NCI-H774 (cell line): Measurements from ENCODE around the gene SLAMF7.
"Not testable (repeated sequence)": the region's sequence is repeated elsewhere in the genome, so short reads cannot be mapped to it uniquely, and the experiment has no call there.

Experiments used
- DNase-seq: peaks from one replicate; lab custom pipeline; 2025; lab: John Stamatoyannopoulos, UW

Gene SLAMF7

GRCh38 chr1:160739098-160739511 is at the start of gene SLAMF7:
TSS of gene SLAMF7 (plus strand) at chr1:160739247. CDS start at chr1:160739302, 55 bp downstream.
- DNase-seq: no peak

GRCh38 chr1:160692390-160692789 is 46.7 kb upstream of the SLAMF7 start:
- DNase-seq: not testable (repeated sequence)

- no peak for DNase-seq
These were observed 36.9 kb upstream of the SLAMF7 start for GRCh38 chr1:160702100-160702499.

- DNase-seq: no peak
These were observed 34.8 kb upstream of the SLAMF7 start for GRCh38 chr1:160704250-160704649.

GRCh38 chr1:160705212-160705621 is 33.8 kb upstream of the SLAMF7 start:
- DNase-seq: not testable (repeated sequence)

- no peak for DNase-seq
These were observed 33.3 kb upstream of the SLAMF7 start for GRCh38 chr1:160705742-160706141.

GRCh38 chr1:160706526-160707235 is 32.4 kb upstream of the SLAMF7 start:
- DNase-seq: no peak

- DNase-seq: no peak
These were observed 31.6 kb upstream of the SLAMF7 start for GRCh38 chr1:160707236-160708064.

- no peak for DNase-seq
These were observed 30.9 kb upstream of the SLAMF7 start for GRCh38 chr1:160708118-160708517.

GRCh38 chr1:160708801-160709200 is 30.2 kb upstream of the SLAMF7 start:
- no peak for DNase-seq

- DNase-seq: no peak
These were observed 29.3 kb upstream of the SLAMF7 start for GRCh38 chr1:160709715-160710114.

- DNase-seq: no peak
These were observed 28.4 kb upstream of the SLAMF7 start for GRCh38 chr1:160710517-160711252.

GRCh38 chr1:160711276-160711601 is 27.8 kb upstream of the SLAMF7 start:
- DNase-seq: no peak

- no peak for DNase-seq
These were observed 27.3 kb upstream of the SLAMF7 start, which contains the start of gene CD48 for GRCh38 chr1:160711602-160712311. TSS of gene CD48 (minus strand) at chr1:160711822. CDS start at chr1:160711763, 59 bp downstream.

GRCh38 chr1:160712525-160713080 is 26.4 kb upstream of the SLAMF7 start:
- DNase-seq: not testable (repeated sequence)

GRCh38 chr1:160713161-160713560 is 25.9 kb upstream of the SLAMF7 start:
- no peak for DNase-seq

GRCh38 chr1:160714034-160714648 is 24.9 kb upstream of the SLAMF7 start:
- not testable (repeated sequence) for DNase-seq

- no peak for DNase-seq
These were observed 23.0 kb upstream of the SLAMF7 start for GRCh38 chr1:160716013-160716412.

GRCh38 chr1:160717306-160717705 is 21.7 kb upstream of the SLAMF7 start:
- DNase-seq: no peak

- no peak for DNase-seq
These were observed 20.8 kb upstream of the SLAMF7 start for GRCh38 chr1:160718210-160718609.
